ENCODE results near the gene A2M.
"Not testable (repeated sequence)": the region's sequence is repeated elsewhere in the genome, so short reads cannot be mapped to it uniquely, and the experiment has no call there.

Gene A2M

GRCh38 chr12:9115731-9116559 is at the start of gene A2M:
Gene A2M, minus strand, starts transcription at chr12:9115919. Its CDS starts 70 bp downstream, at chr12:9115849.
- in situ Hi-C loops (cut with MboI; ENCODE audit: low sequenced_read_pairs): loop anchor here (25.0 kb wide), 1 partner anchor 171 kb away; no protein-coding TSS in a partner anchor

- in situ Hi-C loops (cut with MboI; ENCODE audit: low sequenced_read_pairs): no loop called here
Measured at GRCh38 chr12:9163392-9163791, 47.7 kb upstream of the A2M start.

GRCh38 chr12:9156119-9156518 is 40.4 kb upstream of the A2M start:
- in situ Hi-C loops (cut with MboI; ENCODE audit: low sequenced_read_pairs): no loop called here

GRCh38 chr12:9149372-9149771 is 33.7 kb upstream of the A2M start:
- in situ Hi-C loops (cut with MboI; ENCODE audit: low sequenced_read_pairs): no loop called here

GRCh38 chr12:9148926-9149325 is 33.2 kb upstream of the A2M start:
- in situ Hi-C loops (cut with MboI; ENCODE audit: low sequenced_read_pairs): no loop called here

- in situ Hi-C loops (cut with MboI; ENCODE audit: low sequenced_read_pairs): no loop called here
Measured at GRCh38 chr12:9147461-9147860, 31.7 kb upstream of the A2M start.

- in situ Hi-C loops (cut with MboI; ENCODE audit: low sequenced_read_pairs): no loop called here
Measured at GRCh38 chr12:9144730-9145106, 29.0 kb upstream of the A2M start.

- in situ Hi-C loops (cut with MboI; ENCODE audit: low sequenced_read_pairs): no loop called here
Measured at GRCh38 chr12:9143929-9144729, 28.4 kb upstream of the A2M start.

- in situ Hi-C loops (cut with MboI; ENCODE audit: low sequenced_read_pairs): no loop called here
Measured at GRCh38 chr12:9143137-9143536, 27.4 kb upstream of the A2M start.

- in situ Hi-C loops (cut with MboI; ENCODE audit: low sequenced_read_pairs): not testable (repeated sequence)
Measured at GRCh38 chr12:9139588-9140290, 24.0 kb upstream of the A2M start.

- in situ Hi-C loops (cut with MboI; ENCODE audit: low sequenced_read_pairs): no loop called here
Measured at GRCh38 chr12:9135903-9136310, 20.2 kb upstream of the A2M start.

- in situ Hi-C loops (cut with MboI; ENCODE audit: low sequenced_read_pairs): no loop called here
Measured at GRCh38 chr12:9134981-9135628, 19.4 kb upstream of the A2M start.

- in situ Hi-C loops (cut with MboI; ENCODE audit: low sequenced_read_pairs): no loop called here
Measured at GRCh38 chr12:9133216-9133916, 17.6 kb upstream of the A2M start.

- in situ Hi-C loops (cut with MboI; ENCODE audit: low sequenced_read_pairs): no loop called here
Measured at GRCh38 chr12:9132008-9132535, 16.4 kb upstream of the A2M start.

GRCh38 chr12:9130244-9130643 is 14.5 kb upstream of the A2M start:
- in situ Hi-C loops (cut with MboI; ENCODE audit: low sequenced_read_pairs): no loop called here

- in situ Hi-C loops (cut with MboI; ENCODE audit: low sequenced_read_pairs): no loop called here
Measured at GRCh38 chr12:9127936-9128663, 12.4 kb upstream of the A2M start.

GRCh38 chr12:9127484-9127883 is 11.8 kb upstream of the A2M start:
- in situ Hi-C loops (cut with MboI; ENCODE audit: low sequenced_read_pairs): no loop called here

GRCh38 chr12:9124383-9125031 is 8.8 kb upstream of the A2M start:
- in situ Hi-C loops (cut with MboI; ENCODE audit: low sequenced_read_pairs): loop anchor here (25.0 kb wide), 1 partner anchor 163 kb away; no protein-coding TSS in a partner anchor
